SK-N-SH (cell line): ENCODE measurements around the gene HDDC2. TPM values are rescaled to one million over a fixed set of nuclear protein-coding genes. Genes with fewer than 3 reads are reported as not detected.
A peak's percentile ranks its signal among the peaks of the same experiment; 100 is the strongest.

Experiments used
- CTCF ChIA-PET: fragments of 300-600, 350-600 bp; formaldehyde crosslinking; extraction: SDS; loops from one replicate; lab custom pipeline; 2021; lab: Yijun Ruan, JAX
- POLR2A ChIA-PET: fragments of 350-600 bp; sonication (Branson Sonifier 250); formaldehyde crosslinking; extraction: SDS; loops from one replicate; lab custom pipeline; 2020; ENCODE audit warnings: antibody characterized with exemption, inconsistent platforms; lab: Yijun Ruan, JAX
- DNase-seq: peaks from one replicate; pipeline ENCODE4 v3.0.0; 2012
- H2AFZ ChIP-seq: fragments of 200-600 bp; sonication (generic); 2 replicates; pipeline ENCODE4 v1.8.1; 2016; ENCODE audit warnings: antibody characterized with exemption, mild to moderate bottlenecking, low read depth
- H3F3A ChIP-seq: fragments of 200-600 bp; sonication (generic); replicated peaks from 2 replicates; pipeline ENCODE3; 2016; ENCODE audit warnings: antibody characterized with exemption, mild to moderate bottlenecking; ENCODE audit not compliant: insufficient read depth
- H3K27ac ChIP-seq, 2 experiments: fragments of 200-500 bp in 1 of 2; fragments of 200-600 bp in 1 of 2; sonication (Bioruptor generic) in 1 of 2; sonication (generic), shearing (Covaris generic) in 1 of 2; 2 replicates each; pipeline versions ENCODE4 v1.5.1 to v1.6.1; 2014 to 2016; ENCODE audit warnings: low read depth in 2 of 2, inconsistent platforms in 1 of 2, low read length in 1 of 2, mild to moderate bottlenecking in 1 of 2, mixed read lengths in 1 of 2
- H3K27me3 ChIP-seq: fragments of 200-600 bp; sonication (generic), shearing (Covaris generic); 2 replicates; pipeline ENCODE4 v1.6.1; 2016; ENCODE audit warnings: mixed run types; ENCODE audit not compliant: insufficient read depth
- H3K36me3 ChIP-seq, 2 experiments: fragments of 200-500 bp in 1 of 2; fragments of 200-600 bp in 1 of 2; sonication (Bioruptor generic) in 1 of 2; sonication (generic) in 1 of 2; replicated peaks in 1 of 2; 2 replicates each; pipeline versions ENCODE3 to v1.5.1; 2014 to 2016; ENCODE audit warnings: low read length in 1 of 2, mild to moderate bottlenecking in 1 of 2; ENCODE audit not compliant: insufficient read depth in 2 of 2, control insufficient read depth in 1 of 2
- H3K4me1 ChIP-seq, 2 experiments: fragments of 200-500 bp in 1 of 2; fragments of 200-600 bp in 1 of 2; sonication (Bioruptor generic) in 1 of 2; sonication (generic), shearing (Covaris generic) in 1 of 2; 2 replicates each; pipeline versions ENCODE4 v1.5.1 to v1.6.1; 2014 to 2016; ENCODE audit warnings: low read depth in 1 of 2, low read length in 1 of 2, mixed run types in 1 of 2; ENCODE audit not compliant: insufficient read depth in 2 of 2, control insufficient read depth in 1 of 2
- H3K4me2 ChIP-seq: fragments of 200-600 bp; sonication (generic), shearing (Covaris generic); 2 replicates; pipeline ENCODE4 v1.6.1; 2017; ENCODE audit warnings: mixed run types
- H3K4me3 ChIP-seq, 2 experiments: fragments of 200-500 bp in 1 of 2; fragments of 200-600 bp in 1 of 2; sonication (Bioruptor generic) in 1 of 2; sonication (generic), shearing (Covaris generic) in 1 of 2; 2 replicates each; pipeline versions ENCODE4 v1.5.1 to v1.8.1; 2014 to 2016; ENCODE audit warnings: low read depth in 2 of 2, inconsistent platforms in 1 of 2, low read length in 1 of 2, mild to moderate bottlenecking in 1 of 2, mixed read lengths in 1 of 2, moderate library complexity in 1 of 2
- H3K79me2 ChIP-seq: fragments of 200-600 bp; sonication (generic); 2 replicates; pipeline ENCODE4 v1.8.1; 2017; ENCODE audit warnings: mild to moderate bottlenecking; ENCODE audit not compliant: insufficient read depth
- H3K9ac ChIP-seq: fragments of 200-600 bp; sonication (generic); 2 replicates; pipeline ENCODE4 v1.6.1; 2017; ENCODE audit warnings: mixed run types
- H3K9me2 ChIP-seq: fragments of 200-600 bp; sonication (generic); 2 replicates; pipeline ENCODE4 v1.6.1; 2017; ENCODE audit warnings: mixed run types
- H3K9me3 ChIP-seq: fragments of 200-600 bp; sonication (generic); 2 replicates; pipeline ENCODE4 v1.6.1; 2017; ENCODE audit warnings: mixed run types, mild to moderate bottlenecking, moderate library complexity
- H4K20me1 ChIP-seq: fragments of 200-600 bp; sonication (generic); 2 replicates; pipeline ENCODE4 v1.6.1; 2017; ENCODE audit warnings: mild to moderate bottlenecking, mixed run types; ENCODE audit not compliant: insufficient read depth
- CHD2 ChIP-seq: fragments of 150-350 bp; IDR thresholded peaks from 2 replicates; pipeline ENCODE4 v1.6.1; 2018; ENCODE audit warnings: low read length; ENCODE audit not compliant: partially characterized antibody
- ELF1 ChIP-seq: IDR thresholded peaks from 2 replicates; pipeline ENCODE4 v1.4.0; 2012
- EZH2phosphoT487 ChIP-seq: fragments of 200-600 bp; sonication (generic); IDR thresholded peaks from 2 replicates; pipeline ENCODE4 v1.6.1; 2017; ENCODE audit warnings: low read depth, mixed run types, mild to moderate bottlenecking, antibody characterized with exemption, moderate library complexity, borderline replicate concordance
- FOXJ3 ChIP-seq: sonication (generic); formaldehyde crosslinking; IDR thresholded peaks from 2 replicates; pipeline ENCODE4 v1.5.1; 2020; ENCODE audit warnings: mild to moderate bottlenecking, missing genetic modification reagents
- FOXM1 ChIP-seq: IDR thresholded peaks from 2 replicates; pipeline ENCODE4 v1.4.0; 2012; ENCODE audit warnings: low read depth, mild to moderate bottlenecking
- JUND ChIP-seq: IDR thresholded peaks from 2 replicates; pipeline ENCODE4 v1.4.0; 2012
- NRF1 ChIP-seq: IDR thresholded peaks from 2 replicates; pipeline ENCODE4 v1.6.1; 2012; ENCODE audit warnings: low read depth, mild to moderate bottlenecking, low read length
- PBX3 ChIP-seq: IDR thresholded peaks from 2 replicates; pipeline ENCODE4; 2012
- POLR2AphosphoS5 ChIP-seq: IDR thresholded peaks from 2 replicates; pipeline ENCODE4 v1.6.1; 2012; ENCODE audit warnings: low read depth, low read length
- RAD21 ChIP-seq: IDR thresholded peaks from 2 replicates; pipeline ENCODE4 v1.6.1; 2012; ENCODE audit warnings: mild to moderate bottlenecking, low read length
- RCOR1 ChIP-seq: fragments of 150-350 bp; IDR thresholded peaks from 2 replicates; pipeline ENCODE4 v1.6.1; 2017; ENCODE audit warnings: antibody characterized with exemption, low read length
- RFX5 ChIP-seq: IDR thresholded peaks from 2 replicates; pipeline ENCODE4 v1.6.1; 2012; ENCODE audit warnings: mild to moderate bottlenecking, improper control_type of control experiment, low read length
- SIN3A ChIP-seq: IDR thresholded peaks from 2 replicates; pipeline ENCODE4 v1.6.1; 2012; ENCODE audit warnings: low read depth, mild to moderate bottlenecking, low read length, moderate library complexity, borderline replicate concordance
- SMC3 ChIP-seq: IDR thresholded peaks from 2 replicates; pipeline ENCODE4 v1.6.1; 2012; ENCODE audit warnings: low read depth, low read length, improper control_type of control experiment
- TCF12 ChIP-seq: IDR thresholded peaks from 2 replicates; pipeline ENCODE4 v1.4.0; 2012
- USF1 ChIP-seq: IDR thresholded peaks from 2 replicates; pipeline ENCODE4 v1.4.0; 2012; ENCODE audit warnings: low read depth, borderline replicate concordance
- USF2 ChIP-seq: fragments of 150-350 bp; IDR thresholded peaks from 2 replicates; pipeline ENCODE4 v1.6.1; 2017; ENCODE audit warnings: antibody characterized with exemption, low read length, low read depth, borderline replicate concordance
- WGBS: methylation state at CpG from one replicate; pipeline ENCODE4 v1.1.6; 2017; ENCODE audit warnings: low lambda C conversion rate; 5-methylcytosine and 5-hydroxymethylcytosine counted together
- polyA plus RNA-seq, 3 experiments: library from polyadenylated mRNA; depleted of rRNA; stranded (reverse); fragments of >200 nt; gene quantifications; 2 replicates each; pipeline ENCODE4 v1.2.3, GENCODE V29; 2012
- TF ChIP-seq, protein P1 (sequence below): fragments of 200-600 bp; sonication (generic); IDR thresholded peaks from 2 replicates; pipeline ENCODE4 v1.6.1; 2017; ENCODE audit warnings: antibody characterized with exemption, mild to moderate bottlenecking, moderate library complexity
- TF ChIP-seq, protein P2 (sequence below): IDR thresholded peaks from 2 replicates; pipeline ENCODE4 v1.4.0; 2012; ENCODE audit warnings: low read depth
- TF ChIP-seq, protein P3 (sequence below): fragments of 150-350 bp; IDR thresholded peaks from 2 replicates; pipeline ENCODE4 v1.6.1; 2016; ENCODE audit warnings: mild to moderate bottlenecking, low read depth, low read length

The HDDC2 gene
- polyA plus RNA-seq, 1 of the 3 experiments (the other 2 are of a cell fraction): 85.5 TPM

- CTCF ChIA-PET: interaction anchor here (0.7 kb wide), 1 partner anchor 47 kb away, joined by 3 read pairs; no protein-coding TSS in a partner anchor
- Histone ChIP-seq H3K4me3 (no peak overlapping the region), H4K20me1 (no peaks in the 10 kb centered on the region), H3K79me2 (no peaks in the 10 kb centered on the region)
- TF ChIP-seq EZH2phosphoT487 (no peak), USF2 (no peak), NRF1 (no peak), JUND (no peak), CHD2 (no peak), RFX5 (no peak), SMC3 (no peak), RCOR1 (no peak), POLR2AphosphoS5 (no peak), SIN3A (no peak), PBX3 (no peak), TCF12 (no peak), USF1 (no peak), FOXM1 (no peak), FOXJ3 (no peak), ELF1 (no peak), RAD21 (no peak)
- TF ChIP-seq, protein P1, sequence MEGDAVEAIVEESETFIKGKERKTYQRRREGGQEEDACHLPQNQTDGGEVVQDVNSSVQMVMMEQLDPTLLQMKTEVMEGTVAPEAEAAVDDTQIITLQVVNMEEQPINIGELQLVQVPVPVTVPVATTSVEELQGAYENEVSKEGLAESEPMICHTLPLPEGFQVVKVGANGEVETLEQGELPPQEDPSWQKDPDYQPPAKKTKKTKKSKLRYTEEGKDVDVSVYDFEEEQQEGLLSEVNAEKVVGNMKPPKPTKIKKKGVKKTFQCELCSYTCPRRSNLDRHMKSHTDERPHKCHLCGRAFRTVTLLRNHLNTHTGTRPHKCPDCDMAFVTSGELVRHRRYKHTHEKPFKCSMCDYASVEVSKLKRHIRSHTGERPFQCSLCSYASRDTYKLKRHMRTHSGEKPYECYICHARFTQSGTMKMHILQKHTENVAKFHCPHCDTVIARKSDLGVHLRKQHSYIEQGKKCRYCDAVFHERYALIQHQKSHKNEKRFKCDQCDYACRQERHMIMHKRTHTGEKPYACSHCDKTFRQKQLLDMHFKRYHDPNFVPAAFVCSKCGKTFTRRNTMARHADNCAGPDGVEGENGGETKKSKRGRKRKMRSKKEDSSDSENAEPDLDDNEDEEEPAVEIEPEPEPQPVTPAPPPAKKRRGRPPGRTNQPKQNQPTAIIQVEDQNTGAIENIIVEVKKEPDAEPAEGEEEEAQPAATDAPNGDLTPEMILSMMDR: no peak
- TF ChIP-seq, protein P2, sequence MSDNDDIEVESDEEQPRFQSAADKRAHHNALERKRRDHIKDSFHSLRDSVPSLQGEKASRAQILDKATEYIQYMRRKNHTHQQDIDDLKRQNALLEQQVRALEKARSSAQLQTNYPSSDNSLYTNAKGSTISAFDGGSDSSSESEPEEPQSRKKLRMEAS: no peak
- TF ChIP-seq, protein P3, sequence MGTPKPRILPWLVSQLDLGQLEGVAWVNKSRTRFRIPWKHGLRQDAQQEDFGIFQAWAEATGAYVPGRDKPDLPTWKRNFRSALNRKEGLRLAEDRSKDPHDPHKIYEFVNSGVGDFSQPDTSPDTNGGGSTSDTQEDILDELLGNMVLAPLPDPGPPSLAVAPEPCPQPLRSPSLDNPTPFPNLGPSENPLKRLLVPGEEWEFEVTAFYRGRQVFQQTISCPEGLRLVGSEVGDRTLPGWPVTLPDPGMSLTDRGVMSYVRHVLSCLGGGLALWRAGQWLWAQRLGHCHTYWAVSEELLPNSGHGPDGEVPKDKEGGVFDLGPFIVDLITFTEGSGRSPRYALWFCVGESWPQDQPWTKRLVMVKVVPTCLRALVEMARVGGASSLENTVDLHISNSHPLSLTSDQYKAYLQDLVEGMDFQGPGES: no peak
- TF ChIP-seq, all 33 proteins: peak for 0
- Histone ChIP-seq H3F3A (no peaks in the 10 kb centered on the region), H3K27me3 (no peaks in the 10 kb centered on the region), H3K9me2 (no peaks in the 10 kb centered on the region), H3K27ac (no peak overlapping the region), H3K4me1 (no peaks in the 10 kb centered on the region; a peak in 1 of 4 replicates), H3K9ac (no peak overlapping the region), H3K9me3 (no peaks in the 10 kb centered on the region), H2AFZ (no peak overlapping the region), H3K4me2 (peak overlapping the region; percentile 23; the same call in 1 of the 2 replicates), H3K36me3 (no peaks in the 10 kb centered on the region)
- WGBS: 48% methylated on average over 2 of the region's 2 CpGs
- POLR2A ChIA-PET: no interaction called here
- no peak for DNase-seq
Observed at GRCh38 chr6:125258651-125259353, 43.0 kb downstream of the HDDC2 start.
